Measurements from ENCODE around the gene MAP3K9.

Gene MAP3K9

DNA sequence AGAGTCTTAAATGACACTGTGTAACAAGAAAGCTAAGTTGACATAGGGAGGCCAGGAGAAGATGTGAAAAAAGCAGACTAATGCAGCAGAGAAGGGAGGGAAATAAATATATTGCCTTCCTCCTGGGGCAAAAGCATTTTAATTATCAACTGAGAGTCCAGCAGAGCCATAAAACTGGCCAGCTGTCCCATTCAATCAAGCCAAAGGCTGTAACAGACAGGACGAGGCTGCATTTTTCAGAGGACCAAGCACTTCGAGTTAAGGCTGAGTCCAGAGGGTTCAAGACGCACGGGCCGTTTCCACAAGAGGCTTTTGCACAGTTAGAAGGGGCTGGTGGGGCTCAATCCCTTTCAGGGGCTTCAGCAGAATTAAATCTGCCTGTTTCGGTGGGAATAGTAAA is 20.4 kb downstream of the MAP3K9 start:
- DNase-seq (ENCODE audit: low read depth): no peak

DNA sequence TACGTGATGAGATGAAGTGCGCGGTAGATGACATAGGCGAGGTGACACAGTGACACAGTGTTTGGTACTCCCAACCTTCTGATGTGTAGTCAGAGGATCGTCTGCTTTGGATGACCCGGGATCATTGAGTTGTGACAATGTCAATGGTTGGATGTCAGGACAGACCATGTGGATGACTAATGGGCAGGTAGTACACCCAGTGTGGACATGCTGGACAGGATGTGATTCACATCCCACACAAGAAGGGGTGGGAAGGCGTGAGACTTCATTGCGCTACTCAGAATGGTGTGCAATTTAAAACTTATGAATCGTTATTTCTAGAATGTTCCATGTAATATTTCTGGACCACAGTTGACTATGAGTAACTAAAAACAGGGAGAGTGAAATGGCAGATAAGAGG is 23.8 kb downstream of the MAP3K9 start:
- DNase-seq (ENCODE audit: low read depth): peak; percentile 37

DNA sequence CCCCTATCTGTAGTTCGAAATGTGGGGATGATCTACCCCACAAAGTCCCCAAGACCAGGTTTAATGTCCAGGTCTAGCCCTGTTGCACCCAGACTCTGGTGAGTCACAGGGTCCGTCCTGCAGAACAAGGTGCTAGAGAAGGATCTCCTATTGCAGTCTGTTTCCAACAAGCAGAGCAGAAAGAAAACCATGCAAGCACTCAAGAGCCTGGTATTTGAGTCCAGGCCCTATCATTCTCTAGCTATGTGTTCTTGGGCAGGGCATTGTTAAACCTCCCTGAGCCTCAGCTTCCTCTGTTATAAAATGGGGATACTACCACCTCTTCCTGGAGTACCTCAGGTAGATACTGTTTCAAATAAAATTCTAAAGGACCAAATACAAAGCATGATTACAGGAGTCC is 24.4 kb downstream of the MAP3K9 start:
- no peak for DNase-seq (ENCODE audit: low read depth)

DNA sequence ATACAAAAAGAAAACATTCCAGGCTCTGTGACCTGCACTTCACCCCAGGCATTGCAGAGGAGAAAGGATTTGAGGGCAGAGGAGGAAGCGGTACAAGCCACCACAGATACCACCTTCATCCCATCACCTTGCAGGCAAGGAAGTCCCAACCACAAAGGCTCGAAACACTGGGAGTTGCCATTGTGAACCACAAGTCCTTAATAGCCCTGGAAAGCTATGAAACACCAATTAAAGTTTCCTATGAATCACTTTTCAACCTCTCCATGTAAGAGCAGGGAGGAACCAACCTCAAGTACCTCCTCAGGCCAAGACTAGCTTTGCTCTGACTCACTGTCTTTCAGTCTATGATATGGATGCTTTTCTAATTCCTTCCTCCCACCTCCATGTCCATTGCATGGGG is 27.0 kb downstream of the MAP3K9 start:
- peak; percentile 92 for DNase-seq (ENCODE audit: low read depth)

- no peak for DNase-seq (ENCODE audit: low read depth)
These were observed 28.8 kb downstream of the MAP3K9 start for GRCh38 chr14:70780396-70781075.

- no peak for DNase-seq (ENCODE audit: low read depth)
These were observed 29.6 kb downstream of the MAP3K9 start for GRCh38 chr14:70779667-70780066.

DNA sequence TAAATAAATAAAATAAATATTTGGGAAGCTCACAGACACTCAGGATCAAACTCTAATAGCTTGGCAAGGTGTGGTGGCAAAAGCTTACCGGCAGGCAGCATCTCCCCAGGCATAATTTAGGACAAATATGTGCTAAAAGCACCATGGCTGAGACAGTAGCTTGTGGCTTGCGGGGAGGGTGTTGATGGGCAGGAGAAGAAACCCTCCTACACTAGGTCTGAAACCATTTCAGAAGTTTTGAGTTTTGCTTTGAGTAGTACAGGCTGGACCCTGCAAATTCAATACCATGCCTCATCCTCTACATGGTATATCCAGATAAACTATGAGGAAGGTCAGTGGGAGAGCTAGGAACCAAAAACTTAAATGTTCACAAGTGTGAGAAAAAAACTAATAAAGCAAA is 33.1 kb downstream of the MAP3K9 start:
- no peak for DNase-seq (ENCODE audit: low read depth)

GRCh38 chr14:70773182-70773862 is 36.0 kb downstream of the MAP3K9 start:
- DNase-seq (ENCODE audit: low read depth): peak; percentile 28

GRCh38 chr14:70771781-70772212 is 37.5 kb downstream of the MAP3K9 start:
- DNase-seq (ENCODE audit: low read depth): peak; percentile 76

GRCh38 chr14:70770490-70770889 is 38.8 kb downstream of the MAP3K9 start:
- no peak for DNase-seq (ENCODE audit: low read depth)

- DNase-seq (ENCODE audit: low read depth): no peak
These were observed 49.9 kb downstream of the MAP3K9 start for GRCh38 chr14:70759398-70759797.

DNA sequence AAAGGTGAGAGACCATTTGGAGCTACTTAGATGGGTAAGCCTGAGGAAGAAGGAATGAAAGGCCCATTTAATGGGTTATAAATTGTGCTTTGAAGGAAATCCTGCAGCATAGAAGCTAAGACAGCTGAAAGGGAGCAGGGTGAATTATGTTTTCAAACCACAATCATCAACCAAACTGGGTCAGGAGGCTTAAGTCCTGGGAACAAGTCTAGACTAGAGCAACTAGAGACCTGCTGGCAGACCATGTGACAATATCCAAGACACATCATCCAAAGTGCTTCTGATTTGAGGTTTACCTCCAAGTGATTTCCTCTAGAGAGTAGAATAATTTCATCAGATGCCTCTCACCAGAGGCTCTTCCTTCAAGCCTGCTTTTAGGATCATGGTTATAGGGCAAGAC is 53.7 kb downstream of the MAP3K9 start:
- DNase-seq (ENCODE audit: low read depth): peak; percentile 79

- DNase-seq (ENCODE audit: low read depth): peak; percentile 58
These were observed 54.3 kb downstream of the MAP3K9 start for GRCh38 chr14:70754991-70755390.

DNA sequence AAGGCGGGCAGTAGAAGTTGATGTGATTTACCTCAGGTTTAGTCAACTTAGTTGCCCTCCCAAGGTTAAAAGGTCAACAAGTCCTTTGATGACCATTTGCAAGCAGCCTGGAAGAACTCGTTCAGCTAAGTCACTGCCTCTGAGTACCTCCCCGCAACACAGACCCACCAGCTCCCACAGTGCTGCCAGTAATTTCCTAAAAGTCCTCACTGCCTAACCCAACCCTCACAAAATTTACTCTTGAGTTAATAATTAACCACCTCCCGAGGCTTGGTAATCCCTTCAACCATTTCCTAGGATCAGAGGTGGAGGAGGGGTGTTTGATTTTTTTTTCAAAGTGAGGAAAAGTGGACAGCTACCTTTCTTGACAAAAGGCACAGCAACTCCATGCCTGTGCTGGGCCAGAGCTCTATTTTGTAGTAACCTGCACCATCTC is 55.8 kb downstream of the MAP3K9 start:
- no peak for DNase-seq (ENCODE audit: low read depth)

GRCh38 chr14:70748422-70748821 is 60.9 kb downstream of the MAP3K9 start:
- no peak for DNase-seq (ENCODE audit: low read depth)

DNA sequence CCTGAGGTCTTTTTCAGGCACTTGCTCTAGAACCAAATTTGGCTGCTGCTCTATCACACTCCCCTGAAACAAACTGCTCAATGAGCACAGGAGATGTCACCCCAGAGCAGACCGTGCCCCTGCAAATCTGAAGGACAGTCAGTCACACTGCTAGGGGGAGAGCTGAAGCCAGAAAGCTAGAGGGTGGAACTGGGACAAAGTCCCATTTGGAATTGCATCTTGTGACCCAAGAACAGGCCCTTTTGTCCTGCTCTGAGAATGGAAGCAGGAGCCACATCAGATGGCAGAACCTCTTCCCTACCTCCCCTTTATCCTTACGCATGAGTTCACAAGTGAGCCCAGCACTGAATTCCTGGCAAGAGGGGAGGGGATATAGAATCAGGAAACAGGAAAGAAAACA is 64.7 kb downstream of the MAP3K9 start:
- DNase-seq (ENCODE audit: low read depth): no peak

DNA sequence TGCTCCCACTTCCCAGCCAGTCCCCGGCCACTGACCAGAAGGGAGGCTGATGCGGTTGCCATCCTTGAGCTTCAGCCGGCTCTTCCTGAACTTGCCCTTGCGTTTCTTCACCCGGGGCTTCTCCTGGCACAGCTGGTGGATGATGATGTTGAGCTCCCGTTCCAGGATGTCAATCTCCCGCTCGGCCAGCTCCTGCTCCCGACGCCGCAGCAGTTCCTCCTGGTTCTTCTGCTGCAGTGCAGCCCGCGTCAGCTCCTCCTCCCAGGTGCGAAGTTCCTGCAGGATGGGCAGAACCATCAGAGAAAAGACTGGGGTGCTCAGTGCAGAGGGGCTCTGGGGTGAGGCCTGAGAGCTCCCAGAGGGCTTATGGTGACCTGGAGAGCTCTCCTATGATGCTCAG is 67.0 kb downstream of the MAP3K9 start:
- no peak for DNase-seq (ENCODE audit: low read depth)

- DNase-seq (ENCODE audit: low read depth): no peak
These were observed 67.8 kb downstream of the MAP3K9 start for GRCh38 chr14:70741482-70741881.

DNA sequence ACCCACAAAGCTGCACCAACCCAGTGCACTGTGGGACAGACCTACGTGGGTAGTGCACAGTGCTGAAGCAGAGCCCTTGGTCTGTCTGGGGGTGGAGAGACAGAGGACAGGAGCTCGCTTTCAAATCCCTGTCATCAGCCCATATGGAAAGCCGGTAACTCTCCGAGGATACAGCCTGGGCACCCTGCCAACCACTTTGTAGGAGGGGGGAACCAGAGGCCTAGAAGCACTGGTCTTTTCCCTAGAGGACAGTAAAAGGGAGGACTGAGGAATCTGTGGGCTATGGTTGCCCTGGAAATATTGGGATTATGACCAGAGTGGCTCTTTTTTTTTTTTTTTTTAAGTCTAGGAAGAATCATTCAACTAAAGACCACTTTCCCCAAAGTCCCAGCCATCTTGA is 74.3 kb downstream of the MAP3K9 start:
- no peak for DNase-seq (ENCODE audit: low read depth)

- DNase-seq (ENCODE audit: low read depth): no peak
These were observed 77.7 kb downstream of the MAP3K9 start for GRCh38 chr14:70731447-70732239.

DNA sequence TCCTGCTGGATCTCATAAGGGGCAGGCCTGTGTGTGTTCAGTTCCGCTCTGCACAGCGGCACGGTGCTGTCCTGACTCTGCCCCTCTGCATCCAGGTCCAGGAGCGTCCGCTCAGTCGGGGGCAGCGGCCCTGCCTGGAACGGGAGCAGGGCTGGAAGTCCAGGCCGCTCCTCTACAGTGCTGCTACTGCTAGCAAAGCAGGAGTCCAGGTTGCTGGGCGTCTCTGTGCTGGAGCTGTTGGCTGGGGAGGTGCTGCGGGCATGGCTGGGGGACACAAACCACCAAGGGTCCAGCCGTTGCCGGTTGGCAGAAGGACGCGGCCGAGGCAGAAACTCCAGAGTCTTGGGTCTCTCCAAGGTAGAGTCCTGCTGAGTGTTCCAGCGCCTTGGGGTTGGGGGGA is 78.9 kb downstream of the MAP3K9 start:
- DNase-seq (ENCODE audit: low read depth): no peak

DNA sequence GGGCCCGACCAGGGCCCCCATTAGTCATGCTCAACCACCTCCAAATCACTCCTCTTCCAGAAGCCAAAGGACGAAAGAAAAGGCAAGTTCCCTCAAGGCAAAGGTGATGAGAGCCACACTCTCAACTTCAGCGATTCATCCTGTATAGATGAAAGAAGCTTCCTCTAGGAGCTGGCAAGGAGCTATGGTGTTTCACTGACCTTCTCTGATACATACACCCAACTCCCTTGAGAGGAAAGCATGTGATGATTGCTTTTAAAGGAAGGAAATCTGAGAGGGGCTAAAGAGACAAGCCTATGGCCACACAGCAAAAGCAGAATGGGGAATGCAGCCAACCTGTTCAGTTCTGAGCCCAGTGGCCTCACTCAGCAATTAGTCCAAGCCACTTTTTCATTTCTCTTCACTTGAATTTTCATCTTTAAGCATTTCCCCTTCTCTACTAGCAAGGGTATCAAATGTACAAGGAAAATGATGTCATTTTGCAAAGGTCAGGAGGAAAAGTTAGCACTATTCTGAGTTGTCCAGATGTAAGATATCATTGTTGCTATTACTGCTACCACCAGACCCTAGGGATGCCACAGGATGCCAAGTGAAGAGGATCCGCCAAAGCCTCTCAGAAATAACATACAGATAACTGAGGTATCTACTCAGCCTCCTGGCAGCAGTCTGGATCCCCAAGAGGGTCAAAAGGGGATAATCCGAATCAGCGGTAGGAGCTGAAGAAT is 82.5 kb downstream of the MAP3K9 start:
- no peak for DNase-seq (ENCODE audit: low read depth)
